Suprapubic skin (tissue), 4 donors: ENCODE data around the gene CDH4. TPM values are rescaled to one million over a fixed set of nuclear protein-coding genes. Genes with fewer than 3 reads are reported as not detected.

ENCODE experiments used
- DNase-seq, 2 donors: peaks; one replicate each; pipeline ENCODE4 v3.0.0-alpha.2; 2019; ENCODE audit warnings: low spot score in 2 of 2
- H3K27ac ChIP-seq: fragments of 200-600 bp; sonication (generic); one replicate; pipeline ENCODE4 v1.5.1; 2019
- H3K27me3 ChIP-seq: fragments of 200-600 bp; sonication (generic); one replicate; pipeline ENCODE4 v1.5.1; 2019
- H3K36me3 ChIP-seq: fragments of 200-600 bp; sonication (generic); one replicate; pipeline ENCODE4 v1.5.1; 2019
- H3K4me1 ChIP-seq: fragments of 200-600 bp; sonication (generic); one replicate; pipeline ENCODE4 v1.5.1; 2019
- H3K4me3 ChIP-seq: fragments of 200-600 bp; sonication (generic); one replicate; pipeline ENCODE4 v1.5.1; 2019; ENCODE audit warnings: mild to moderate bottlenecking
- H3K9me3 ChIP-seq: fragments of 200-600 bp; sonication (generic); one replicate; pipeline ENCODE4 v1.5.1; 2019
- EP300 ChIP-seq: sonication (generic); formaldehyde crosslinking; IDR thresholded peaks from one replicate; pipeline ENCODE4 v1.6.1; 2017; ENCODE audit warnings: antibody characterized with exemption
- POLR2A ChIP-seq, 2 donors: fragments of 450-650 bp; IDR thresholded peaks; one replicate each; pipeline ENCODE4 v1.6.1; 2017; ENCODE audit warnings: antibody characterized with exemption in 2 of 2, mild to moderate bottlenecking in 2 of 2, moderate library complexity in 2 of 2
- POLR2AphosphoS5 ChIP-seq, 3 donors: sonication (generic); formaldehyde crosslinking; IDR thresholded peaks; one replicate each; pipeline ENCODE4 v1.6.1; 2017; ENCODE audit warnings: antibody characterized with exemption in 3 of 3
- WGBS: methylation state at CpG from one replicate; pipeline ENCODE4 v1.1.5; 2018; 5-methylcytosine and 5-hydroxymethylcytosine counted together
- total RNA-seq, 4 donors: library from RNA; depleted of rRNA; stranded (reverse); fragments of >200 nt; gene quantifications; one replicate each; pipeline ENCODE4 v1.1.0, GENCODE V29; 2016
- TF ChIP-seq, protein P1 (sequence below), 2 donors: fragments of 200-600 bp in 1 of 2; fragments of 450-650 bp in 1 of 2; sonication (generic) in 1 of 2; IDR thresholded peaks; one replicate each; pipeline ENCODE4 v1.5.1; 2016 to 2019; ENCODE audit warnings: antibody characterized with exemption in 2 of 2, mild to moderate bottlenecking in 1 of 2, moderate library complexity in 1 of 2

CDH4 gene
- total RNA-seq, 4 donors from 2014 or later, result 0.91 to 5.9 (median 2.6) TPM

DNA sequence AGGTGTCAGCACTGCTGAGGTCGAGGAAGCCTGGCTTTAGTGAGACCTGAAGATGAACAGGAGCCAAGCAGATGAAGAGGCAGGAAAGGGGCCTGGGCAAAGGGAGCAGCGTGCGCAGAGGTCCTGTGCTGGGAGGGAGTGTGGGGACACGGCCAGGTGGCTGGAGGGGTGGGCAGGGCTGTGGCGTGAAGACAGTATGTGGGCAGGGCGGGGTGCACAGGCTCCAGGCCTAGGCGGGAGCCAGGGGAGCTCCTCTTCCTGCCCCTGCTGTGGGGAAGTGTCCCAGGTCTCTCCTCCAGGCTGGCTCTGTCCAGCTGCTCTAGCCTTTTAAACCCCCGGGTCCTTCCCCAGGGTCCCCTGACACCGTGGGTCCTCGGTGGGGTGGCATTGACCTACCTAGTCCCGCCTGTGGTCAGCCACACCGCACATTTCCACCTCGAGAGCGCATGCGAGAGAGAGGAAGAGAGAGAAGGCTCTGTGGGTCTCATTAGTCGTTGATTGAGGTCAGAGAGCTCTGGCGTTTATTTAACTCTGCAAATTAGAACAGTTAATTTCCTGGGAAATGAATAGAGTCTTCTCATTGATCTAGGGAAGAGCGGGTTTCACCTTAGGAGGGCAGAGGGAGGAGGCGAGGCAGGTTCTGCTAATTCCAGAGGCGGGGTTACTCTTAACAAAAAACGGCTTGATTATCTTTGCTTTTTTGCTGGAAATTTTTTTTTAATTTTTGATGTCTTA, 68.8 kb downstream of the CDH4 start:
- Histone ChIP-seq H3K36me3 (no peaks in the 10 kb centered on the region), H3K4me3 (no peak overlapping the region), H3K4me1 (no peaks in the 10 kb centered on the region), H3K9me3 (no peaks in the 10 kb centered on the region), H3K27ac (no peak overlapping the region), H3K27me3 (peaks cover 20% of the 10 kb centered on the region)
- WGBS, result 70% methylated on average over 21 of the region's 21 CpGs
- no peak for DNase-seq
- TF ChIP-seq, protein P1, sequence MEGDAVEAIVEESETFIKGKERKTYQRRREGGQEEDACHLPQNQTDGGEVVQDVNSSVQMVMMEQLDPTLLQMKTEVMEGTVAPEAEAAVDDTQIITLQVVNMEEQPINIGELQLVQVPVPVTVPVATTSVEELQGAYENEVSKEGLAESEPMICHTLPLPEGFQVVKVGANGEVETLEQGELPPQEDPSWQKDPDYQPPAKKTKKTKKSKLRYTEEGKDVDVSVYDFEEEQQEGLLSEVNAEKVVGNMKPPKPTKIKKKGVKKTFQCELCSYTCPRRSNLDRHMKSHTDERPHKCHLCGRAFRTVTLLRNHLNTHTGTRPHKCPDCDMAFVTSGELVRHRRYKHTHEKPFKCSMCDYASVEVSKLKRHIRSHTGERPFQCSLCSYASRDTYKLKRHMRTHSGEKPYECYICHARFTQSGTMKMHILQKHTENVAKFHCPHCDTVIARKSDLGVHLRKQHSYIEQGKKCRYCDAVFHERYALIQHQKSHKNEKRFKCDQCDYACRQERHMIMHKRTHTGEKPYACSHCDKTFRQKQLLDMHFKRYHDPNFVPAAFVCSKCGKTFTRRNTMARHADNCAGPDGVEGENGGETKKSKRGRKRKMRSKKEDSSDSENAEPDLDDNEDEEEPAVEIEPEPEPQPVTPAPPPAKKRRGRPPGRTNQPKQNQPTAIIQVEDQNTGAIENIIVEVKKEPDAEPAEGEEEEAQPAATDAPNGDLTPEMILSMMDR (IDR thresholded peaks at IDR 0.05), result no peak
- no peak for TF ChIP-seq POLR2A (IDR thresholded peaks at IDR 0.05)

DNA sequence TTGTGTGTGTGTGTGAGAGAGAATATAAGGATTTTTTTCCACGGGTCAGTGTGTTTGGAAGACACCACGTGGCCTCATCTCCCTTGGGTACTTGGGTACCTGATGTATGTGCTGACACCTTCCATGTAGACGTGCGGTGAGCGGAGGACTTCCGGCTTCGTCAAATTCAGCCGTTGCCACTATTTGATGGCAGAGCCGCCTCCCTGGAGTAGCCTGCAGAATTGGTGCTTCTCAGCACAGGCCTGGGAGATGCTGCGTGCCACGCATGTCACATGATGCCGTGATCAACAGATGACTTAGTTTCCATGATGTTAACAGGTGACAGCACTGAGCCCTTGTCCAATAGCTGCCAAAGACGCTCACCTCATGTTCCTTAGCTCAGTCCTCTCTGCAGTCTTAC, 69.4 kb downstream of the CDH4 start:
- no peaks in the 10 kb centered on the region for H3K9me3 ChIP-seq
- no peak for DNase-seq
- TF ChIP-seq POLR2AphosphoS5 (IDR thresholded peaks at IDR 0.05) (no peak), EP300 (no peak), POLR2A (IDR thresholded peaks at IDR 0.05) (no peak)
- TF ChIP-seq, protein P1 (IDR thresholded peaks at IDR 0.05), result no peak
- H3K4me3 ChIP-seq, result no peak overlapping the region
- 92% methylated on average over 13 of the region's 13 CpGs for WGBS
- peaks cover 20% of the 10 kb centered on the region for H3K27me3 ChIP-seq
- no peaks in the 10 kb centered on the region for H3K4me1 ChIP-seq
- no peak overlapping the region for H3K27ac ChIP-seq
- H3K36me3 ChIP-seq, result no peaks in the 10 kb centered on the region

DNA sequence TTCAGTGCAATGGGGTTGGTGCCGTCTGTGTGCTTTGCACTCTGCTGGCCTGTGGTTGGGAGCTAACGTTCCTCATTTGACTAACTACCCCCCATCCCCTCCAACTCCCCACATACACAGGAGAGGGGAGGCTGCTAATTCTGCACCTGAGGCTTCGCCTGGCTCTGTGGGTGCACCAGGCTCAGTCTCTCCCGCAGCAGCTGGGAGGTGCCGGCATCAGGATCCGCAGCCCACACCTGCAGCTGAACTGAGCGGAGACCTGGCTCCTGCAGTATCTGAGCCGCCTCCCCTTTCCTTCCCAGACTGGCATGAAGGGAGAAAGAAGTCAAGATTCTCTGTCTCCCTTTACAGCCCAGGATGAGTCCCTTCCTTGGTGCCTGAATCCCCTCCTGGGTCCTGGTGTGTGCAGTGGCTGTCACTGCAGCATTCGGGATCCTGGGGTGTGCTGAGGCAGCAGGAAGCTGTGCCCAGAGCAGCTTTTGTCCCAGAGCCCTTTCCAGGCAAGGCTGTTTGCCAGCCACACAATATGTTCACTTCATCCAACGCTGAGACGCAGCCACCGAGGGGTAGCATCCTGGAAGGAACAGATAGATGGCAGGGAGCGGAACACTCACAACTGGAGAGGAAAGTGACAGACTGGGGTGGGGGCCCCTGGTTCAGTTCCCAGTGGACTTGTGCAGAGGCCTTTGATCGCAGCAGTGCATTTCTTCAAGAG, 70.2 kb downstream of the CDH4 start:
- no peak for DNase-seq
- H3K27ac ChIP-seq, result no peak overlapping the region
- H3K36me3 ChIP-seq, result no peaks in the 10 kb centered on the region
- WGBS, result 71% methylated on average over 10 of the region's 14 CpGs
- no peaks in the 10 kb centered on the region for H3K9me3 ChIP-seq
- H3K4me3 ChIP-seq, result no peak overlapping the region
- H3K4me1 ChIP-seq, result no peaks in the 10 kb centered on the region
- peaks cover 17% of the 10 kb centered on the region for H3K27me3 ChIP-seq
- TF ChIP-seq, protein P1 (IDR thresholded peaks at IDR 0.05), result no peak
- no peak for TF ChIP-seq POLR2AphosphoS5 (IDR thresholded peaks at IDR 0.05)
- TF ChIP-seq EP300, result no peak
- no peak for TF ChIP-seq POLR2A (IDR thresholded peaks at IDR 0.05)

DNA sequence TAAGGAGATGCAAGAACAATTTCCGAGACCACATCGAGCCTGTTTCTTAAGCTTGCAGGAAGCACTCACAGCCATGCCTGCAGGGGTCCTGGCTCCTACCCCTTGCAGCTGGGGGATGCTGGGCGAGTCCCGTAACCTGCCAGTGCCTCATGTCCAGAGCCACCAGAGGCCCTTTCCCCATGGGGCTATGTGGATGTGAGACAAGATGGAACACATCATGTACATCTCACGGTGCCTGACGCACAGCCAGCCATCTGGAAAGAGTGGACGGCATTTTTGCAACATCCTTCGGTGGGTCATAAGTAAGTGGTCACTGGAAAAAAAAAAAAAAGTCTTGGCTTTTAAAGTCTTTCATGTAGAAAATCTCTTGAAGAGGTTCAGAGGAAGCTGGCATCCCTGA, 72.8 kb downstream of the CDH4 start:
- H3K9me3 ChIP-seq, result no peaks in the 10 kb centered on the region
- H3K27me3 ChIP-seq, result peaks cover 14% of the 10 kb centered on the region
- 80% methylated on average over 8 of the region's 8 CpGs for WGBS
- no peak overlapping the region for H3K4me3 ChIP-seq
- DNase-seq, result no peak
- H3K4me1 ChIP-seq, result no peaks in the 10 kb centered on the region
- TF ChIP-seq POLR2AphosphoS5 (IDR thresholded peaks at IDR 0.05) (no peak), POLR2A (IDR thresholded peaks at IDR 0.05) (no peak), EP300 (no peak)
- TF ChIP-seq, protein P1 (IDR thresholded peaks at IDR 0.05), result no peak
- no peak overlapping the region for H3K27ac ChIP-seq
- H3K36me3 ChIP-seq, result no peaks in the 10 kb centered on the region

DNA sequence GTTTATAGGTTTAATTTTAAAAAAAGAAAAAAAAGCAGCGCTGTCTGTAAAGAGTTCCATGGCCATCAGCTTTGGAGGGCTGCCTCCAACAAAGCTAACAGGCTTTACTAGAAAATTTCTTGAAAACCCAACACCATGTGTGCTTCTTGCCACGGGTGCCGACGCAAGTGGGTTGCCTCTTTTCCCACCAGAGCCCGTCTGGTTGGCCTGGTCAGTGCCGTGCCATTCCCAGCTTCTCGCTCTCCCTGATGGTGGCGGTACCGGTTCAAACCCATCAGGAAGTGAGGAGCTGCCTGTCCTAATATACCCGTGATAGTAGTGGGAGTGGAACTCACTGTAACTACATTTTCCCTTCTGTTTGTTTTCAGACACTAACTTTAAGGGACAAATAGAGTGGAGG, 73.7 kb downstream of the CDH4 start:
- no peak overlapping the region for H3K4me3 ChIP-seq
- H3K9me3 ChIP-seq, result no peaks in the 10 kb centered on the region
- no peak overlapping the region for H3K27ac ChIP-seq
- peaks cover 12% of the 10 kb centered on the region for H3K27me3 ChIP-seq
- H3K36me3 ChIP-seq, result no peaks in the 10 kb centered on the region
- TF ChIP-seq EP300 (no peak), POLR2A (IDR thresholded peaks at IDR 0.05) (no peak), POLR2AphosphoS5 (IDR thresholded peaks at IDR 0.05) (no peak)
- TF ChIP-seq, protein P1 (IDR thresholded peaks at IDR 0.05), result no peak
- DNase-seq, result no peak
- no peaks in the 10 kb centered on the region for H3K4me1 ChIP-seq
- WGBS, result 80% methylated on average over 10 of the region's 10 CpGs
